OCI-LY3 (cell line): ENCODE measurements around the gene L3MBTL4.

Experiments used
- H2AFZ ChIP-seq: fragments of 200-600, 300-600 bp; shearing (Covaris generic); 2 replicates; pipeline ENCODE4 v1.6.0; 2014; ENCODE audit warnings: antibody characterized with exemption, low read depth, low read length
- H3K27ac ChIP-seq: fragments of 200-600, 300-600 bp; sonication (generic); 2 replicates; pipeline ENCODE4 v1.5.1; 2014; ENCODE audit warnings: mild to moderate bottlenecking, low read length, moderate library complexity, mixed read lengths
- H3K27me3 ChIP-seq: fragments of 200-600, 300-600 bp; sonication (generic); 2 replicates; pipeline ENCODE4 v1.6.1; 2014; ENCODE audit warnings: low read depth, low read length, mixed read lengths
- H3K36me3 ChIP-seq: fragments of 200-600, 300-600 bp; sonication (generic); replicated peaks from 2 replicates; pipeline ENCODE3; 2014; ENCODE audit warnings: low read depth, low read length, mixed read lengths
- H3K4me1 ChIP-seq: fragments of 300-600, 200-600 bp; sonication (generic); 2 replicates; pipeline ENCODE4 v1.6.1; 2014; ENCODE audit warnings: low read length, mixed read lengths
- H3K4me2 ChIP-seq: fragments of 200-600, 300-600 bp; sonication (generic); 2 replicates; pipeline ENCODE4 v1.6.1; 2014; ENCODE audit warnings: low read length, mixed read lengths
- H3K4me3 ChIP-seq: fragments of 300-600, 200-600 bp; sonication (generic); 2 replicates; pipeline ENCODE4 v1.5.1; 2014; ENCODE audit warnings: antibody characterized with exemption, mild to moderate bottlenecking, low read length, moderate library complexity
- H3K79me2 ChIP-seq: fragments of 300-600, 200-600 bp; shearing (Covaris generic); 2 replicates; pipeline ENCODE4 v1.6.1; 2014; ENCODE audit warnings: mild to moderate bottlenecking, low read length, mixed read lengths
- H3K9ac ChIP-seq: fragments of 300-600, 200-600 bp; shearing (Covaris generic); 2 replicates; pipeline ENCODE4 v1.6.0; 2014; ENCODE audit warnings: mild to moderate bottlenecking, low read length, moderate library complexity
- H3K9me3 ChIP-seq: fragments of 200-600, 300-600 bp; shearing (Covaris generic); 2 replicates; pipeline ENCODE4 v1.6.1; 2014; ENCODE audit warnings: low read length, mixed read lengths; ENCODE audit not compliant: insufficient read depth
- H4K20me1 ChIP-seq: fragments of 200-600, 300-600 bp; sonication (generic); 2 replicates; pipeline ENCODE4 v1.6.1; 2016; ENCODE audit warnings: low read length, mixed read lengths; ENCODE audit not compliant: insufficient read depth
- EZH2phosphoT487 ChIP-seq: fragments of 200-600 bp; shearing (Covaris generic); IDR thresholded peaks from 2 replicates; pipeline ENCODE4 v1.6.1; 2018; ENCODE audit warnings: antibody characterized with exemption, mixed run types, low read depth
- TF ChIP-seq, protein P1 (sequence below): fragments of 200-600, 300-600 bp; sonication (generic); IDR thresholded peaks from 2 replicates; pipeline ENCODE4 v1.5.1; 2014; ENCODE audit warnings: antibody characterized with exemption, low read length, low read depth

The L3MBTL4 gene

GRCh38 chr18:6331872-6332271 is 82.8 kb downstream of the L3MBTL4 start:
- TF ChIP-seq EZH2phosphoT487: no peak
- TF ChIP-seq, protein P1, sequence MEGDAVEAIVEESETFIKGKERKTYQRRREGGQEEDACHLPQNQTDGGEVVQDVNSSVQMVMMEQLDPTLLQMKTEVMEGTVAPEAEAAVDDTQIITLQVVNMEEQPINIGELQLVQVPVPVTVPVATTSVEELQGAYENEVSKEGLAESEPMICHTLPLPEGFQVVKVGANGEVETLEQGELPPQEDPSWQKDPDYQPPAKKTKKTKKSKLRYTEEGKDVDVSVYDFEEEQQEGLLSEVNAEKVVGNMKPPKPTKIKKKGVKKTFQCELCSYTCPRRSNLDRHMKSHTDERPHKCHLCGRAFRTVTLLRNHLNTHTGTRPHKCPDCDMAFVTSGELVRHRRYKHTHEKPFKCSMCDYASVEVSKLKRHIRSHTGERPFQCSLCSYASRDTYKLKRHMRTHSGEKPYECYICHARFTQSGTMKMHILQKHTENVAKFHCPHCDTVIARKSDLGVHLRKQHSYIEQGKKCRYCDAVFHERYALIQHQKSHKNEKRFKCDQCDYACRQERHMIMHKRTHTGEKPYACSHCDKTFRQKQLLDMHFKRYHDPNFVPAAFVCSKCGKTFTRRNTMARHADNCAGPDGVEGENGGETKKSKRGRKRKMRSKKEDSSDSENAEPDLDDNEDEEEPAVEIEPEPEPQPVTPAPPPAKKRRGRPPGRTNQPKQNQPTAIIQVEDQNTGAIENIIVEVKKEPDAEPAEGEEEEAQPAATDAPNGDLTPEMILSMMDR: no peak
- H3K79me2 ChIP-seq: no peaks in the 10 kb centered on the region
- no peak overlapping the region for H2AFZ ChIP-seq
- no peak overlapping the region for H3K9ac ChIP-seq
- no peak overlapping the region for H3K4me2 ChIP-seq
- no peak overlapping the region for H3K4me3 ChIP-seq
- H3K36me3 ChIP-seq: no peaks in the 10 kb centered on the region
- no peaks in the 10 kb centered on the region for H3K27me3 ChIP-seq
- no peaks in the 10 kb centered on the region for H3K9me3 ChIP-seq
- H3K4me1 ChIP-seq: no peaks in the 10 kb centered on the region
- H4K20me1 ChIP-seq: no peaks in the 10 kb centered on the region
- no peak overlapping the region for H3K27ac ChIP-seq

- no peak overlapping the region for H3K4me2 ChIP-seq
- no peaks in the 10 kb centered on the region for H3K79me2 ChIP-seq
- H3K9ac ChIP-seq: no peak overlapping the region
- TF ChIP-seq EZH2phosphoT487: no peak
- TF ChIP-seq, protein P1: no peak
- no peaks in the 10 kb centered on the region for H3K9me3 ChIP-seq
- H2AFZ ChIP-seq: no peak overlapping the region
- no peak overlapping the region for H3K27ac ChIP-seq
- no peak overlapping the region for H3K4me3 ChIP-seq
- no peaks in the 10 kb centered on the region for H3K4me1 ChIP-seq
- H3K36me3 ChIP-seq: no peaks in the 10 kb centered on the region
- H3K27me3 ChIP-seq: no peaks in the 10 kb centered on the region
- H4K20me1 ChIP-seq: no peaks in the 10 kb centered on the region
Measured at GRCh38 chr18:6330786-6331185, 83.9 kb downstream of the L3MBTL4 start.

- no peaks in the 10 kb centered on the region for H3K4me1 ChIP-seq
- no peak overlapping the region for H3K9ac ChIP-seq
- H3K36me3 ChIP-seq: no peaks in the 10 kb centered on the region
- no peaks in the 10 kb centered on the region for H4K20me1 ChIP-seq
- H3K79me2 ChIP-seq: no peaks in the 10 kb centered on the region
- no peak overlapping the region for H3K4me2 ChIP-seq
- H3K27ac ChIP-seq: no peak overlapping the region
- H3K4me3 ChIP-seq: no peak overlapping the region
- no peaks in the 10 kb centered on the region for H3K9me3 ChIP-seq
- TF ChIP-seq, protein P1: no peak
- TF ChIP-seq EZH2phosphoT487: no peak
- no peaks in the 10 kb centered on the region for H3K27me3 ChIP-seq
- no peak overlapping the region for H2AFZ ChIP-seq
Measured at GRCh38 chr18:6328621-6329010, 86.1 kb downstream of the L3MBTL4 start.

GRCh38 chr18:6327895-6328620 is 86.7 kb downstream of the L3MBTL4 start:
- H3K27me3 ChIP-seq: no peaks in the 10 kb centered on the region
- H3K36me3 ChIP-seq: no peaks in the 10 kb centered on the region
- H4K20me1 ChIP-seq: no peaks in the 10 kb centered on the region

More at GRCh38 chr18:6327895-6328620, 86.7 kb downstream of the L3MBTL4 start:
- Histone ChIP-seq H3K4me2 (no peak overlapping the region), H3K9me3 (no peaks in the 10 kb centered on the region), H3K4me1 (no peaks in the 10 kb centered on the region), H3K4me3 (no peak overlapping the region), H3K79me2 (no peaks in the 10 kb centered on the region), H3K9ac (no peak overlapping the region), H2AFZ (no peak overlapping the region), H3K27ac (no peak overlapping the region)
- TF ChIP-seq EZH2phosphoT487: no peak
- TF ChIP-seq, protein P1: no peak
